HG02571 (cell line): ENCODE measurements around the gene FXYD1.
"Not testable (repeated sequence)": the region's sequence is repeated elsewhere in the genome, so short reads cannot be mapped to it uniquely, and the experiment has no call there.

Source experiments
- ATAC-seq: cut with Tn5 transposase; IDR thresholded peaks from one replicate; pipeline ENCODE4 v1.9.1; 2021; ENCODE audit warnings: mild to moderate bottlenecking, moderate library complexity; ENCODE audit not compliant: unreplicated experiment

The FXYD1 gene

DNA sequence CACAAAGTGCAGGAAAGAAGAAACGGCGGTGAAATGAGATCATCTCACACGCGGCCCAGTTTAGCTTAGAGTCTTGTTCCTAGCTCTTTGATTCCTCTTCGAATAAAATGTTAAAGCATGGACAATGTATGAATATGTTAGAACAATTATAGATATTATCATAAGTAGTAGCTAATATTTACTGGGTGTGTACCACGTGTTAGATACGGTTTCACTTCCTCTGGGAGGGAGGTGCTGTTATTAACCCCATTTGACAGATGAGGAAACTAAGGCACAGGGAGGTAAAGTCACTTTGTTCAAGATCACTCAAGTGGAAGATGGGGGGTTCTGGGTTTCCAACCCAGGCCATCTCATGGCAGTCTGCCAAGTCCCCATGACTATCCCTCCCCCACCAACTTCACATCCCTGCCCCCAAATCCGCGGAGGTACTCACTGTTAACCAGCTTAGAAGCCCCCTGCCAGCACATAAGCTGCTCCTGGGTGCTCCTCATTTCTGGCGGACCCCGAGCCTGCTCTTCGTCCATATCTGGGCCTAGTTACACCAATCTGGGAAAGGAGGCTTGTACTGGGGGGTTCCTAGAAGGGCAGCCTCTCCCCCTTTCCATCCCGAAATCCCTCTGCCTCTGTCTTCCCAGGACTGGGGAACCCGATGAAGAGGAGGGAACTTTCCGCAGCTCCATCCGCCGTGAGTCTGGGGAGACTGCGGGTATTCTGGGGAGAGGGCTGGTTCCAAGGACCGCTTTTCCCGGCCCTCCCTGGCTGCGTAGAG lies 3.4 kb downstream of the FXYD1 start:
- ATAC-seq, result no peak

DNA sequence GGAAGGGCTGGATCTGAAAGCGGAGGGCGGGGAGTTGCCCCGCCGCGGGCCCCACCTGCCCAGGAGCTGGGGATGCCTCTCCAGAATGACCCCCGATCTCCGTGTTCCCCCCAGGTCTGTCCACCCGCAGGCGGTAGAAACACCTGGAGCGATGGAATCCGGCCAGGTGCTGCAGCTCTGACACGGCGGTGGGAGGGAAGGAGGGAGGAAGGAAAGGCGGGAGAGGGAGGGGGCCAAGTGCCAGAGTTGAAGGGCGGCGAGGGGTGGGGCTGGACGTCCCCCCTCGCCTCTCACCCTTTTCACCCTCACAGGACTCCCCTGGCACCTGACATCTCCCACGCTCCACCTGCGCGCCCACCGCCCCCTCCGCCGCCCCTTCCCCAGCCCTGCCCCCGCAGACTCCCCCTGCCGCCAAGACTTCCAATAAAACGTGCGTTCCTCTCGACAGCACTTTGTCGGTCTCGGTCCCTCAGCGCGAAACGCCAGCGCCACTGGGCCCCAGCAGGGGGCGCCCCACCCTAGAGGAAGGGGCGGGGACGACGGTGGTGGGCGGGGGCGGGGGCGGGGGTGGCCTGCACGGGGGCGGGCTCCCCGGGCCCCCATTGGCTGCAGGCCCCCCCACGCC lies 4.1 kb downstream of the FXYD1 start:
- no peak for ATAC-seq

GRCh38 chr19:35143231-35143715 lies 4.6 kb downstream of the FXYD1 start, which contains the start of gene FXYD7:
Gene FXYD7, plus strand, starts transcription at chr19:35143255. Its CDS starts 79 bp downstream, at chr19:35143334.
- ATAC-seq, result no peak

DNA sequence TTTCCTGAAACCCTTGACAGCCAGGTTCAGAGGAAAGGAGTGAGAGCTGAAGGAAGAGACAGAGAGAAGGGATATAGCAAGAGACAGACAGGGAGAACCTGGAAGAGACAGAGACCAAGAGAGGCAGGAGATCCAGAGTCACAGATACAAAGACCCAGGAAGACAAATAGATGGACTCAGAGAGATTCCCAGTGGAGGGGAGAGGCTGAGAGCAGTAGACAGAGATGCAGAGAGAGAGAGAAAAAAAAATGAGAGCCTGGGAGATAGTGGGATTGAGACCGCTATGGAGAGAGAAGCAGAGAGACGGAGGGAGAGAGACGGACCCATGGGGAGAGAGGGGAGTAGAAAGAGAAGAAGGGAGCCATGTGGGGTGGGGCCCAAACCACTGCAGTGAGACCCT lies 5.2 kb downstream of the FXYD1 start:
- ATAC-seq, result no peak

GRCh38 chr19:35144259-35144599 lies 5.6 kb downstream of the FXYD1 start:
- ATAC-seq, result no peak

DNA sequence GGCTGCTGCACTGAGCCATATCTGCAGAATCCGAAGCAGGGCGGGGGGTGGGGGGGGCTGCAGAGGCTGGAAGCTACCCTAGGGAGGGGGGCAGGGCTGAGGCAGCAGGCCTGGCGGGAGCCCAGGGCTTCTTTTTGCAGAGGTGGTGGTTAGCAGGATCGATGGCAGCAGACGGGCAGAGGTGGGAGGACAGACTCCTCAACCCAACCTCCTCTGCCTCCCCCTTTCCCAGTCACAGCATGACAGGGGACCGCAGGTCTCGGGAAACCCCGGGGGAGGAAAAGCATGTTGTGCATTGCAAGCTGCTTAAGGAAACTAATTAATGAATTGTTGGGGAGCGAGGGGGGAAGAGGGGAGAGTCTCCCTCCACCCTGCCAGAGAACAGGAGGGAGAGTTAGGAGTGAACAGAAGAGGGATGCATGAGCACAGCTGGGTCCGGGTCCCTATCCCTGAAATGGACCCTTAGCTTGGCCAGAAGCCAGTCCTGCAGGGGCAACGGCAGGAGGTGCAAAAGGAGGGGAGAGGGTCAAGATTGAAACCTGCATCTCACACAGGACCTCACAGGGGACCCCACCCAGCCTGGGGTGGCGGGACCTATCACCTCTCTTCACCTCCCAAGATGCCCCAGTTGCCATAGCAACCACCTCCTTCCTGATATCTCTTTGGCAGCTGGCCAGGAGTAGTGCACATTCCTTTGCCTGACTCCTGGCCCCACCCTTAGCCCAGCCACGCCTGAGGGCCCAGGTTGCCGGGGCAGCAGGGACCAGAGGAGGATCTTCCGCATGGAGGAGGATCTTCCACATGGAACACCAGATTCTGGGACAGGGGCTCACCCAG lies 6.2 kb downstream of the FXYD1 start:
- ATAC-seq, result no peak

GRCh38 chr19:35146746-35147459 lies 8.3 kb downstream of the FXYD1 start:
- no peak for ATAC-seq

- ATAC-seq, result no peak
Observed at GRCh38 chr19:35149463-35149862, 10.8 kb downstream of the FXYD1 start.

- no peak for ATAC-seq
Observed at GRCh38 chr19:35150445-35150844, 11.8 kb downstream of the FXYD1 start.

DNA sequence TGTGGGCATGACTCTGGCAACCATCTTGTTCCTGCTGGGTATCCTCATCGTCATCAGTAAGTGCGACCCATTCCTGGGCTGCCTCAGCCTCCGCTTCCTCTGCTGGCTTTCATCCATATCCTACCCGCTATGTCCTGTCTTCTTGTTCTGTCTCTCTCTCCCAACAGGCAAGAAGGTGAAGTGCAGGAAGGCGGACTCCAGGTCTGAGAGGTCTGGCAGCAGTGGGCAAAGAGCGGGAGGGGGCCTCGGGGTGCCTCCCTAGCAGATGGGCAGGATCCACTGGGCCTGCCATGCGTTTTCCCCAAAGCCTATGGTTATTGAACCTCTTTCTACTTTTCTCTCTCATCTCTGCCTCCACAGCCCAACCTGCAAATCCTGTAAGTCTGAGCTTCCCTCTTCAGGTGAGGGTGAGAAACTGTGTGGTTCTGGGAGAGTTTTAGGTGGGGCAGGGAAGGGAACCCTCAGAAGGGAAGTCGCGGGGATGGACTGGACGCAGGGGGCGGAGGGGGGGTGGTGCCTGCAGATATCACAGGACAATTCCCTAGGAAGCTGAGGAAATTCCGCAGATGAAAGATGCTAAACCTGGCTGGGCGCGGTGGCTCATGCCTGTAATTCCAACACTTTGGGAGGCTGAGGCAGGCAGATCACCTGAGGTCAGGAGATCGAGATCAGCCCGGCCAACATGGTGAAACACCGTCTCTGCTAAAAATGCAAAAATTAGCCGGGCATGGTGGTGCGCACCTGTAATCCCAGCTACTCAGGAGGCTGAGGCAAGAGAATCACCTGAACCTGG lies 12.8 kb downstream of the FXYD1 start:
- ATAC-seq, result no peak

- ATAC-seq, result not testable (repeated sequence)
Observed at GRCh38 chr19:35153129-35153522, 14.5 kb downstream of the FXYD1 start.

DNA sequence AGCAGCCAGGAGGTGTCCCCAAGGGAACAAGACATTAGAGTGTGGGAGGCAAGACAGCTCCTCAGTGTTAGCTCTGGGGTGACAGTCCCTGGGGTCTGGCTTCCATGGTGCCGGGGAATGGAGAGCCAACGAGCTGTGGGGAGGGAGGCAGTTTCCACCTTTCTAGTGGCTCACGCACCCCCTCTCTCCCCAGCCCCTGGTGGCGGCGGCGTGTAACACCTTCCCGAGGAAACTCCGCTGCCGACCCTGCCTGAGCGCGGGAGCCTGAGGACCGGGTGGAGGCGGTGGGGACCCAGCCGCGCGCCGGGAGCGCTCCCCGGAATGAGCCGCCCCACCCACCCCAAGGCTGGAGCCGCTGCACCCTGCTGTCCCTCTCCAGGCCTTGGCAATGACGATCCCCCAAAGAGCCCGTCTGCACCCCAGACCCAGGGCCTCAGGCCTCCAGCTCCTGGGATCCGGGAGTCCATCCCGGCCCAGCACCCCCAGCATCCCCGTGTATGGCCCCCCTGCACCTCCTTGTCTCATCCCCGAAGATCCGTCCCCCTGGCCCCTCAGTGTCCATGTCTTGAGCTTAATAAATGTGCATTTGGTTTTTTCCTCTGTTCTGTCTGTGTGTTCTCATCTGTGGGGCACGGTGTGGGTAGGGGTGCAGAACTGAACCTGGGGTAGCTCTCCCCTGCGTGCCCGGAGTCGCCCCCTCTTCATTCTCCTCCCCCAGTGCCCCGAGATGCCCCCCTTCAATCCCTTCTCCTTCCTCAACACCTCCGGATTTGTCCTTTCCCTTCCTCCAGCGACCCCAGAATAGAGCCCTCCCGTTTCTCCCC lies 15.3 kb downstream of the FXYD1 start:
- no peak for ATAC-seq

- no peak for ATAC-seq
Observed at GRCh38 chr19:35154525-35155406, 16.1 kb downstream of the FXYD1 start, which contains the start of gene FXYD5. Gene FXYD5, plus strand, starts transcription at chr19:35154735. Its CDS starts 816 bp downstream, at chr19:35155551.

DNA sequence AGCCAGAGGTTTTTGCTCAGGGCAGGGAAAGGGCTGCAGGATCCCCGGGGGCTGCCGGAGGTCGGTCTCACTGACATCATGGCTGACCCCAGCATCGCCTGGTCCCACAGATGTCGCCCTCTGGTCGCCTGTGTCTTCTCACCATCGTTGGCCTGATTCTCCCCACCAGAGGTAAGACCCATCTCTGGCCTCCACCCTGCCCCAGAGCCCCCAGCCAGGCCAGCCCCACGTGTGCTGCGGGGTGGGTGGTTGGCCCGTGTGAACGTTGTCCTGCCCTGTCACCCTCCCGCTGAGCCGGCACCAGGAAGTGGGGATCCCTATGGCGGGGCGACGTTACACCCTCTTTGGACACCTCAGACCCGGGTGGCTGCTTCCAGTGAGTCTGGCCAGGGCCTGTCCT lies 16.8 kb downstream of the FXYD1 start:
- ATAC-seq, result no peak

DNA sequence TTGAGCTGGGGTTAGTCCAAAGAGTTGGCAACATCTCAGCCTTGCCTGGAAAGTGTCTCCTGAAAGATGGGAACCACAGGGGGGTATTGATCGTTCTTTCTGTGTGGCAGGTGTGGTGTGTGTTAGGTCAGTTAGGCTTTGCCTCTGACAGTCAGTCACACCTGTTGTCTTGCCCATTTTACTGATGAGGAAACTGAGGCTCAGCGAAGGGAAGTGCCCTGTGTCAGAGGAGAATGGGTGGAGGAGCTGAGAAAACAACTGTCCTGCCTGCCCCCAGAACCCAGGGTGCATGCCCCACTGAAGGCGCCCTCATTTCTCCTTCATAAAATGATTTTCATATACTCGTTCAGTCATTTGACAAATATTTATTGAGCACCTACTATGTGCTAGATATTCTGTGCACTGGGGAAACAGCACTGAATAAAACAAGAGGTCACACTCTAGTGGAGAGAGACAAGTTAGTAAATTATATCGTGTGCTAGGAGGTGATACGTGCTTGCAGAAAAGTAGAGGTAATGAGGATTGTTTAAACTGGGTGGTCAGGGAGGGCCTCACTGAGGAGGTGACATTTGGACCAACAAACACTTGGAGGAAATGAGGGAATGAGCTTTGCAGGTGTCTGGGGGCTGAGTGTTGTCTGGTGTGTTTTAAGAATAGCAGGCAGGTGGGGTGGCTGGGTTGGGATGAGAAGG lies 17.5 kb downstream of the FXYD1 start:
- no peak for ATAC-seq

DNA sequence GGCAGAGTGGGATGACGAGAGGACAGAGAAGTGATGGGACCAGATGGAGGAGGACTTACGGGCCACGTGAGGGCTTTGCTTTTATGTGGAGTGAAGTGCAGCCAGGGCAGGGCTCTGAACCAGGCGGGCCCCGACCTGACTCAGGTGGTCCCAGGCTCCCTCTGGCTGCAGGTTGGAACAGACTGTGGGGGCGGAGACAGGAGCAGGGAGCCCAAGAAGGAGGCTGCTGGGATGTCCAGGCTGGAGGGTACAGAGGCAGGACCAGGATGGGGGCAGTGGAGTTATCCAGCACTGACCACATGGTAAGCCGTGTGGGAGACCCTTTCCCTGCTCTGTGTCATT lies 18.0 kb downstream of the FXYD1 start:
- ATAC-seq, result no peak

DNA sequence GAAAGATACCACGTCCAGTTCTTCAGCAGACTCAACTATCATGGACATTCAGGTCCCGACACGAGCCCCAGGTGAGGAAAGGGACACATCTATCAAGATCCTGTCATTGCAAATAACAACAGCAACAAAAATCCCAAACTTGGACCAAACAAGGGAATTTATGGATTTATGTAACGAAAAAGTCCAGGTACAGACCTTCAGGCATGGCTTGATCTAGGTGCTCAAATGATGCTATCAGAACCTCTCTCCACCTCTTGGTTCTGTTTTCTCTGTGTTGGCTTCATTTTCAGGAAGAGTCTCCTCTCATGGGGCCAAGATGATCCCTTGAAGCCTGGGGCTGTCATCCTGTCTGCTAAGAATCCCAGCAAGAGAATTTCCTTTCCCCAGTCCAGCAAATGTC lies 18.8 kb downstream of the FXYD1 start:
- no peak for ATAC-seq

GRCh38 chr19:35159606-35160005 lies 21.0 kb downstream of the FXYD1 start:
- no peak for ATAC-seq
